ENCODE measurements around the gene DGKE.

Gene DGKE

GRCh38 chr17:56913000-56913311 lies 79.0 kb downstream of the DGKE start:
- no peaks in the 10 kb centered on the region for H3K9me3 ChIP-seq (ENCODE audit: control insufficient read depth, insufficient read depth, low read depth, low read length)
- POLR2A ChIA-PET: interaction anchor here (1.4 to 1.9 kb wide), 6 partner anchors 11 to 93 kb away, joined by 3 to 13 read pairs (median 6); partner anchors contain the start of gene SCPEP1
- peak overlapping the region; percentile 92 for H3K4me3 ChIP-seq (ENCODE audit: low read depth, low read length)
- peaks cover 4% of the 10 kb centered on the region for H3K4me1 ChIP-seq (ENCODE audit: control insufficient read depth, insufficient read depth, low read length)
- peaks cover 0 to 29% of the 10 kb centered on the region in 2 experiments; a peak in 2 of 3 replicates for H3K36me3 ChIP-seq (ENCODE audit: control insufficient read depth in 2 of 2, insufficient read depth in 1 of 2, low read length in 2 of 2)
- peak overlapping the region; percentile 75; the same call in 1 of the 2 replicates for H3K27ac ChIP-seq (ENCODE audit: extremely low read depth, low read depth, low read length)
- TF ChIP-seq PRDM10 (tag by site-specific recombination; IDR thresholded peaks at IDR 0.05) (peak; percentile 62; the same call in 1 of the 2 replicates), ZBTB20 (tag by site-specific recombination; IDR thresholded peaks at IDR 0.05) (no peak)
- CTCF ChIA-PET: interaction anchor here (0.6 kb wide), 1 partner anchor 28 kb away, joined by 3 read pairs; no protein-coding TSS in a partner anchor

- ChIA-PET POLR2A (interaction anchor here (0.6 to 1.9 kb wide), 38 partner anchors 9 to 834 kb away, joined by 3 to 13 read pairs (median 4); partner anchors contain the start of genes NOG and SCPEP1), CTCF (interaction anchor here (0.6 to 0.9 kb wide), 2 partner anchors 18 to 26 kb away, joined by 3 read pairs; no protein-coding TSS in a partner anchor)
- Histone ChIP-seq H3K27ac (ENCODE audit: extremely low read depth, low read depth, low read length) (peak overlapping the region; percentile 75), H3K4me3 (ENCODE audit: low read depth, low read length) (peak overlapping the region; percentile 92), H3K36me3 (ENCODE audit: control insufficient read depth in 2 of 2, insufficient read depth in 1 of 2, low read length in 2 of 2) (peaks cover 0 to 24% of the 10 kb centered on the region in 2 experiments; a peak in 2 of 3 replicates), H3K4me1 (ENCODE audit: control insufficient read depth, insufficient read depth, low read length) (peaks cover 4% of the 10 kb centered on the region), H3K9me3 (ENCODE audit: control insufficient read depth, insufficient read depth, low read depth, low read length) (no peaks in the 10 kb centered on the region)
- TF ChIP-seq REPIN1 (tag by site-specific recombination; IDR thresholded peaks at IDR 0.05; ENCODE audit: low read depth) (0 out of 2 replicates have a peak, but pooled peaks have one; percentile 34), ZNF561 (tag by site-specific recombination; IDR thresholded peaks at IDR 0.05; ENCODE audit: borderline replicate concordance) (no peak), ZNF76 (tag by site-specific recombination; IDR thresholded peaks at IDR 0.05; ENCODE audit: borderline replicate concordance, low read depth) (peak; percentile 51; the same call in 1 of the 2 replicates), ZNF585B (tag by site-specific recombination; IDR thresholded peaks at IDR 0.05) (peak; percentile 24; the same call in 1 of the 2 replicates), SCRT2 (tag by site-specific recombination; IDR thresholded peaks at IDR 0.05) (peak; percentile 100), ZSCAN4 (tag by site-specific recombination; IDR thresholded peaks at IDR 0.05) (peak; percentile 12; the same call in 1 of the 2 replicates), ZBTB44 (tag by site-specific recombination; IDR thresholded peaks at IDR 0.05) (peak; percentile 20; the same call in 1 of the 2 replicates), ZNF423 (tag by site-specific recombination; IDR thresholded peaks at IDR 0.05) (0 out of 2 replicates have a peak, but pooled peaks have one; percentile 15), CTCF (tag by site-specific recombination; IDR thresholded peaks at IDR 0.05) (peak; percentile 56; the same call in 1 of the 2 replicates), ZNF335 (tag by site-specific recombination; conservative IDR thresholded peaks at IDR 0.05) (peak; percentile 98), YY2 (tag by site-specific recombination; IDR thresholded peaks at IDR 0.05) (peak; percentile 54; the same call in 1 of the 2 replicates), ZNF175 (tag by site-specific recombination; IDR thresholded peaks at IDR 0.05) (no peak), ZNF155 (tag by site-specific recombination; IDR thresholded peaks at IDR 0.05) (no peak), HOXD13 (CRISPR knock-in tag; IDR thresholded peaks at IDR 0.05; ENCODE audit: borderline replicate concordance) (no peak), ZNF777 (tag by site-specific recombination; IDR thresholded peaks at IDR 0.05; ENCODE audit: borderline replicate concordance) (peak; percentile 86), SCRT1 (tag by site-specific recombination; IDR thresholded peaks at IDR 0.05; ENCODE audit: borderline replicate concordance) (peak; percentile 97), HOXC10 (CRISPR knock-in tag; IDR thresholded peaks at IDR 0.05) (0 out of 2 replicates have a peak, but pooled peaks have one; percentile 11), GLI4 (tag by site-specific recombination; IDR thresholded peaks at IDR 0.05) (0 out of 2 replicates have a peak, but pooled peaks have one; percentile 16), ZNF610 (tag by site-specific recombination; IDR thresholded peaks at IDR 0.05; ENCODE audit: borderline replicate concordance) (0 out of 2 replicates have a peak, but pooled peaks have one; percentile 17), ZIC2 (tag by site-specific recombination; IDR thresholded peaks at IDR 0.05) (peak; percentile 43)
Observed at GRCh38 chr17:56913353-56913866, 79.5 kb downstream of the DGKE start.

All from HEK293 (cell line).